ENCODE measurements around the gene COL9A1. TPM values are rescaled to one million over a fixed set of nuclear protein-coding genes. Genes with fewer than 3 reads are reported as not detected.

The COL9A1 gene
- polyA plus RNA-seq, 1 donor, result 6.1 TPM

- no peak for DNase-seq (ENCODE audit: low read depth)
Observed at GRCh38 chr6:70234561-70235236, 68.2 kb downstream of the COL9A1 start.

DNA sequence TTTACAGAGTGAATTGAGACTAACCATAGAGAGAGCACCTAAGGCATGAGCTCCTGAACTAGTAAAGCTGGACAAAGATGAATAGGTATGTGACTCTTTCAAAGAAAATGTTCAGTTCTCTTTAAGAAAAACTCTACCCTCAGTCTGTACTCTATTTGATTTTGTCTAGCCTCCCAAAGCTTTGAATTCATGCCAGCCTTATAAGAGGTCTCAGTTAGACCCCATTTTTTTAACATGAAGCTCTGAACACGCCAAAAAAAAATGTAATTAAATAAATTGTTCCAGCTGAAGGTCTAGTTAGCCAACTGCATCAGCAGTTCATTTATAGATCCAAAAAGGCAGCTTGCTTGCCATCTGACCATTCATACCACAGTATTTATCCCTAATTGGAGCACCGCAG is 71.6 kb downstream of the COL9A1 start:
- no peak for DNase-seq (ENCODE audit: low read depth)

DNA sequence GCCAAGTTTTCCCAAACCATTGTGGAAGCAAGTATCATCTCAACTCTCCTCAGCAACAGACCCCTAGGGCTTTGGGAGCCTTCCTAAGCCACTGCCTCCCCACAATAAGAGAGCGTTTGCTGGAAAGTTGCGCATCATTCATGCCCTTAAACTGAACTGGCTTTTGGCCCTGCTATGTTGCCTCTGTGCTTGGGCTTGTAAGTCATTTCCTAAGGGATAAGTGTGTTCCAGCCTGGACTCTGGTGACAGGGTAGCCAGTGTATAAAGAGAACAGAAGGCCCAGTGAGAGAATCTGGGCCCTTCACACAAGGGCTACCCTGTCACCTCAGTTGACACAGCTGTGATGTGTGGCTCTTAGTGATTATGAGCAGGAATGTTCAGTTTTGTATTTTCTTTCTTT is 77.8 kb downstream of the COL9A1 start:
- DNase-seq (ENCODE audit: low read depth), result no peak

DNA sequence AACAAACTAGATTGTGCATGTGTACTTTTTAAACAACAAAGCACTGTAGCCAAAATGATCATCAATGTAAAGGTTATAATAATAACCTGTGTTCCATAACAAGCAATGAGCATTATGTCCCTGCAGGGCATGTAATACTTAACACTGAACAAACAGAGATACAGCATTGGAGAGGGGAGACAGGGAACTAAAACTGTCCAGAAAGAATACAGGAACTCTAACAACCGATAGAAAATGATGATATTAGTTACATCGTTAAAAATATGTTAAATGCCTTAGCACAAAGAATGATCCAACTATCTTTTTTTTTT is 80.5 kb downstream of the COL9A1 start:
- no peak for DNase-seq (ENCODE audit: low read depth)

- DNase-seq (ENCODE audit: low read depth), result no peak
Observed at GRCh38 chr6:70221715-70222438, 81.0 kb downstream of the COL9A1 start.

DNA sequence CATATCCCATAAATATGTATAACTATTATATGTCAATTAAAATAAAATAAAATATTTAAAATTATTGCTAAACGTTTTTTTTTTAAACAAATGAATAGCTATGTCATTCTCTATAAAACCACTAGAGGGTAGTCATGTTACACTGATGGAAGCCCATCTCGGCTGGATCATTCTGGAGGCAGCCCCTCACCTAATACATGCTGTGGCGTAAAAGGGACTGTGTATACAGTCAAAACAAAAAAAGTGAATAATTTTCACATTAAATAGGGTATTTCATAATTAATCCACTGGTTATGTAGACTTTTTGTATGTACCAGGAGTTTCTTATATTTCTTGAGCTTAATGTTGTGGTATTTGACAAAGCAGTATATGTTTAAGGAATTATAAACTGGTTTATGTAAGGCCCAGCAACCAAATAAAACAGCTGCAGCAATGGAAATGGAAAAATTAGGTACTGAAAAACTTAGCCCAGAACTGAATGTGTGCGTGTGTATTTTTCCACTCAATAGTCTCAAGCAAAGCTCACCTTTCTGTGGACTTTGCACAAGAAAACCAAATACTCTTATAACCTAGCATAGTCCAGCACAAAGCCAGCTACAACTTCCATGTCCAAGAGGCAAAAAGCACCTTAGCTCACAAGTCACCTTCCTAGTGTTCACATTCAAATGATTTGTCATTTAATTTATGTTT is 81.7 kb downstream of the COL9A1 start:
- DNase-seq (ENCODE audit: low read depth), result peak; percentile 11

GRCh38 chr6:70219943-70220613 is 82.8 kb downstream of the COL9A1 start:
- no peak for DNase-seq (ENCODE audit: low read depth)

DNA sequence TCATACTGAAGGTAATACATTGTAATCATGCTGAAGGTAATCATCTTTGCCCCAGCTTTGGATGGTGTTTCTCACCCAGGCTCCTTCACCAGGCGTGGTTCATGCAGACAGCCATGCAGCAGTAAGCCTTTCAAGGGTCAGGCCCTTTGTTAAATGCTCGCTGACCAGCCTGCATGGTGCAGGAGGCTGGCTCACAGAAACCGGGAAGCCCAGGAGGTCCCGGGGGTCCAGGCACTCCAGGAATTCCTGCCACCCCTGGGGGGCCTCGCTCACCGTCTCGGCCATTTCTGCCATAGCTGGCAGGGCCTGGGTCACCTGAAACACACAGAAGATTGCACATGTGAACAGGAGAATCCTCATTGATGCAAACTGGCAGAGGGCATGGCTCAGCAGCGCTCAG is 86.1 kb downstream of the COL9A1 start:
- no peak for DNase-seq (ENCODE audit: low read depth)

DNA sequence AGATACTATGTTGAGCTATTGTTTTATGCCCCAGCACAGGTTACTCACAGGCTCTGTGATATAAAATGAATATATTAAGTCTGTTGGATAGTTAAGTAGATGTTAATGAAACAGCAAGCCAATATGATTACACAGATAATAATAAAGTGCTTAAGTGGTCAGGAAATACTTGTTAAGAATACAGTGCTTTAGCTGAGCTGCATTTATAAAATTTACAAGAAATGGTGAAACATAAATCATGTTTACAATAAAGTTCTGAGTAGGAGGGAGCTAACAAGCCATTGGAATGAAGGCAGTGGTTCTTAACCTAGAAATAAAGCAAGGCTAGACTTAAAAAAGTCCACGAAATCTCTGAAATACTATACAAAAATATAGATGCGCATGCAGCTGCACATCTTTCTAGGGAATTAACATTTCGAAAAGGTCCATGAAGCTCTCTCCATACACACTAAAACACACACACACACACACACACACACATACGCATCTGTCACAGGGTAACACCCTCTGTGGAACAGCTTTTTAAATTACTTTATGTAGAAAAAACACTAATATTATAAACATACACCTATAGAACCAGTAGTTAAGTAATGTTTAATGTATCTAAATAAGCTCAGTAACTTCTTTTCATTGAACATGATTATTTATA is 87.3 kb downstream of the COL9A1 start:
- no peak for DNase-seq (ENCODE audit: low read depth)

DNA sequence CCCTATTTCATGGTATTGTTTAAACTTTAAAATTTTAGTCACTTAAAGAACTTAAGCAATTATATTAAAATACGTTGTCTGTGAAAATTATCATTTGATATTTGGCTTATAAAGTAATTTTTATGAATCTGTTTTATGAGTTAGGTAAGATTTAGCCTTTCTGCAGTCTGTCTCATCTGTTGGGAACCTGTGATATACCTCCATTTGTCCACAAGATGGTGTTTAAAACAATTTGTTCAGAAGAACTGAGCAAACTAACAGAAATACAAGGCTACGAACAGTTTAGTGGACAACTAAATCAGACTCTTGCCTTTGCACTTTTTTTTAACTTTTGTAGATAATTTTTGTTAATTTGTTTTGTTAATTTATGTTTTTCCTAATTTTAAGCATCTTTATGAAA is 92.4 kb downstream of the COL9A1 start:
- no peak for DNase-seq (ENCODE audit: low read depth)

GRCh38 chr6:70208235-70208790 is 94.6 kb downstream of the COL9A1 start:
- no peak for DNase-seq (ENCODE audit: low read depth)

GRCh38 chr6:70198785-70199184 is 104.1 kb downstream of the COL9A1 start:
- DNase-seq (ENCODE audit: low read depth), result no peak

DNA sequence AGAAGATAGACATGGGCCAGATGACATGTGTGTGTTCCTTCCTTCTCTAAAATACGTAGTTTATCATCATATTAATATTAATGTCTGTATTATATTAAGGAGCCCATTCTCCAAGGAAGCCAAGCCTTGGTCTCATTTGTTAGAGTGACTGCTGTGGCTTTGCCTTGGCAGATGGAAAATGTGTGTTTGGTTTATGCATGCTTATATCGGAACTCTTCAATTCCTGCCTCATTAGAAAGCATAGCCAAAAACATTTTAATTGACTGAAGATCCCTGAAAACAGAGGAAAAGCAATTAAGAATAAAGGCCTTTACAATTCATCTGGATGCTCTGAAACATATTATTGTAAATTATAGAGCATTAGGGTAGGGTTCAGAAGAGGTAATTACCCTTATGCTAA is 106.4 kb downstream of the COL9A1 start:
- DNase-seq (ENCODE audit: low read depth), result no peak

GRCh38 chr6:70194421-70194820 is 108.5 kb downstream of the COL9A1 start:
- no peak for DNase-seq (ENCODE audit: low read depth)

GRCh38 chr6:70188202-70188601 is 114.7 kb downstream of the COL9A1 start:
- no peak for DNase-seq (ENCODE audit: low read depth)

DNA sequence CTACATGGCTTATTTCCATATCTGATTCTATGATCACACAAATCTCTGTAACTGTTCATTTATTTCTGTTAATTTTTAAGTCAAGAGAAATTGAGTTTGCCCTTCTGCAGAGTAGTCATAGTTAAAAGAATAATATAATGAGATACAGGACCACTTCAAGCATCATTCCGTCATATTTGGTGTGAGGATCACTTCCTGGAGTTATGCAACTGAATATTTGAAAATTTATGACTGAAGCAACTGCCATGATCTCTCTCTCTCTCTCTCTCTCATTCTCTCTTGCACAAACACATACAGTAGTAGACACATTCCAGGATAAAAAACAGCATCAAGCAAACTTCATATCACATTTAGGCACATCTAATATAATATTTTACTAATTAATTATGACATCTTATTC is 116.4 kb downstream of the COL9A1 start:
- DNase-seq (ENCODE audit: low read depth), result no peak

- DNase-seq (ENCODE audit: low read depth), result no peak
Observed at GRCh38 chr6:70184723-70185122, 118.2 kb downstream of the COL9A1 start.

GRCh38 chr6:70183538-70183937 is 119.3 kb downstream of the COL9A1 start:
- no peak for DNase-seq (ENCODE audit: low read depth)

DNA sequence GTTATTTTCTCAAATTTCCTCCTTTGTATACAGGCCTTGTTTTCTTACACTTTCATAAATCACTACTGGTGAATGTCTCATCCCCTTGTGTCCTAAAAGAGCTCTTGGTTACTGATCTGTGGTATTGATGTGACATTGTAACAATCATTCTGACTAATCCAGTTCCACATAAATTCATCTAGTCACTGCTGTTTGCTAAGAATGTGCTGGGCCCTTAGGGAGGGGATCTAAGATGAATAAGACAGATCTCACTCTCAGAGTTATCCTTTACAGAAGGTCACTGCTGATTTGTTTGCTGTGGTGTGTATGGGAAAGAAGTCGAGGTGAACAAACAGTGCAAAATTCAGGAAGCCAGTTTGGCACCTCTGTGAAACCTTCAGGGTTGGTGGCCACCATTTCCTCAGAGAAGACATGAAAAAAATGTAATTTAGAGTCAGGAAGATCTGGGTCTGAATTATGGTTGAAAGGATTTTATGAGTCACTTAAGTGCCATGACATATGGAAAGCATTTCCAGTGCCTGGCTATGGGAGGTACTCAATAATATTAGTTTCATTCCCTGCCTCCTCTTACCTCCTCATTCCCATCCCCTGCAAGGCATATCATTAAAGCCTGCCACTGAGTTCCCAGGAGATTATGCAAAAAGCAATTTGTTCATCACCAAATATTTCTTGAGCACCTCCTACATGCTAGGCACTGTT is 121.8 kb downstream of the COL9A1 start:
- no peak for DNase-seq (ENCODE audit: low read depth)

DNA sequence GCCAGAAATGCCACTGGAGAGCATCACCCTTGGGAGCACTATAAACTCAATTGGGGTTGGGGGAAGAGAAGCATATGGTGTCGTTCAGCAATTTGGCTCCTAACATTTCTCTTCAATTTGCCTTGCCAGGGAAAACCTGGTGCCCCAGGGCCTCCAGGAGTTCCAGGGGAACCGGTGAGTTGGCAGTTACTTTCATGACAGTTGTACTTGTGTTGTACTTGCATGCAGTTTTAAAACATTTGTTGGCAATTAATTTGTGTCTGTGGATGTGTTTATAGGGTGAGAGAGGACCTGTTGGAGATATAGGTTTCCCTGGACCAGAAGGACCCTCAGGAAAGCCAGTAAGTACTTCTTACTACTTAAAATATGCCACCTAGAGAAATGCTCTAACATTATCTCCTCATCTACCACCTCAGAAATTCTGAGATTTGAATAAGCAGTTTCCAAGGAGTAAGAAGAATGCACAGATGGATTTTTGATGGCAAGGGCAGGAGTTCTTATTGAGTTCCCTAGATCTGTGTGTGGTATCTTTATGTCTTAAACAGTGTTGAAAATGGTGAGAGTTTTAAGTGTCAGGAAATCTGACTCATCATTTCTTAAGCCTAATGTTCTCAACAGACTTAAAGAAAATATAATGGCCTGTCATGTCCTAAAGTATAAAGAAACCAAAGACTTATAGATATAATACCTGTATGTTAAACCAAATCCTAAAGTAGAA is 122.5 kb downstream of the COL9A1 start:
- no peak for DNase-seq (ENCODE audit: low read depth)

Data from forelimb muscle (tissue), 1 donor.